Muscle layer of colon (tissue), 2 donors: ENCODE results near the gene MBNL1.

Experiments
- H3K27ac ChIP-seq: one replicate; pipeline ENCODE4 v1.7.0; 2013; ENCODE audit warnings: low read depth, mild to moderate bottlenecking, low read length, moderate library complexity
- H3K27me3 ChIP-seq, 2 donors: one replicate each; pipeline ENCODE4 v1.7.0; 2013; ENCODE audit warnings: low read length in 2 of 2, mild to moderate bottlenecking in 2 of 2; ENCODE audit not compliant: insufficient read depth in 2 of 2, control insufficient read depth in 1 of 2
- H3K36me3 ChIP-seq: one replicate; pipeline ENCODE4 v1.7.0; 2013; ENCODE audit warnings: mild to moderate bottlenecking, low read length; ENCODE audit not compliant: insufficient read depth
- H3K4me1 ChIP-seq: one replicate; pipeline ENCODE4 v1.7.0; 2013; ENCODE audit warnings: mild to moderate bottlenecking, low read length; ENCODE audit not compliant: insufficient read depth
- H3K4me3 ChIP-seq, 2 donors: one replicate each; pipeline ENCODE4 v1.7.0; 2013; ENCODE audit warnings: low read length in 2 of 2, low read depth in 1 of 2, mild to moderate bottlenecking in 1 of 2, moderate library complexity in 1 of 2
- H3K9ac ChIP-seq: one replicate; pipeline ENCODE4 v1.7.0; 2013; ENCODE audit warnings: low read length
- H3K9me3 ChIP-seq: one replicate; pipeline ENCODE4 v1.7.0; 2013; ENCODE audit warnings: mild to moderate bottlenecking, low read length
- donor health status: abdominal sarcoma.
- donor health status: Adenocarcinoma of cecum.

MBNL1 gene

DNA sequence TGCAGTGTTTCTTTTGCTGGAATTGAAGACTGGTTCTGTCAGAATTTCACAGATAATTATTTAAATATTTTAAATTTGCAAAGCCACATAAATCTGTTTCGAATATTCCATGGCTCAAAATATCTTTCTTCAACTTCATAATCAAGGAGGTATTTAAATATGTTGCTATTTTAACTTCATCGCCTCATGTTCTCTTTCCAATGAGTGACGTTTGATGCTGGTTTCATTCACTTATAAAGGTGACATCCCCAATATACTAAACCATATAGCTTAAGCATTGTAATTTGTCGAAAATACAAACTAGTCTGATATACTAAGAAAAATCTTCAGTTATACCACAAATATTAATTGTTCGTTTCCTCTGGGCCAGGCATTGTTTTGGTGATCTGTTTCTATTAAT, 22.5 kb downstream of the MBNL1 start:
- peaks cover 63% of the 10 kb centered on the region for H3K4me1 ChIP-seq
- no peak overlapping the region for H3K27ac ChIP-seq
- H3K4me3 ChIP-seq: no peak overlapping the region
- H3K9me3 ChIP-seq: no peaks in the 10 kb centered on the region
- H3K27me3 ChIP-seq: no peaks in the 10 kb centered on the region
- H3K9ac ChIP-seq: no peak overlapping the region
- no peaks in the 10 kb centered on the region for H3K36me3 ChIP-seq

DNA sequence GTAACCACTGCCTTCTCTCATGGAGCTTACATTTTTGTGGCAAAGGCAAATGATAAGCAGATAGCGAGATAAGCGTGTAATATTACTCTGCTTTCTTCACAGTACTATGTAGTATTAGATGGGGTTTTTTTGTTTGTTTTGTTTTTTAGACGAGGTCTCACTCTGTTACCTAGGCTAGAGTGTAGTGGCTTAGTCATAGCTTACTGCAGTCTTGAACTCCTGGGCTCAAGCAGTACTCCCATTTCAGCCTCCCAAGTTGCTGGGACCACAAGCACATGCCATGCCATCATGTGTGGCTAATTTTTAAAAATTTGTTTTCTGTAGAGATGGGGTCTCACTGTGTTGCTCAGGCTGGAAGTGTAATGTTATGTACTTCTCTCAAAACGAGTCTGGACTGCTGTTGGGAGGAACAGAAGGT, 22.9 kb downstream of the MBNL1 start:
- H3K4me1 ChIP-seq: peaks cover 67% of the 10 kb centered on the region
- H3K27ac ChIP-seq: no peak overlapping the region

GRCh38 chr3:152292366-152292765, 23.6 kb downstream of the MBNL1 start:
- Histone ChIP-seq H3K36me3 (no peaks in the 10 kb centered on the region), H3K9ac (no peak overlapping the region), H3K4me3 (no peak overlapping the region), H3K27ac (no peak overlapping the region), H3K27me3 (no peaks in the 10 kb centered on the region), H3K9me3 (no peaks in the 10 kb centered on the region), H3K4me1 (peaks cover 69% of the 10 kb centered on the region)

More for the DNA sequence above, 22.9 kb downstream of the MBNL1 start:
- H3K27me3 ChIP-seq: no peaks in the 10 kb centered on the region
- H3K9me3 ChIP-seq: no peaks in the 10 kb centered on the region
- no peak overlapping the region for H3K4me3 ChIP-seq
- H3K36me3 ChIP-seq: no peaks in the 10 kb centered on the region
- H3K9ac ChIP-seq: no peak overlapping the region

DNA sequence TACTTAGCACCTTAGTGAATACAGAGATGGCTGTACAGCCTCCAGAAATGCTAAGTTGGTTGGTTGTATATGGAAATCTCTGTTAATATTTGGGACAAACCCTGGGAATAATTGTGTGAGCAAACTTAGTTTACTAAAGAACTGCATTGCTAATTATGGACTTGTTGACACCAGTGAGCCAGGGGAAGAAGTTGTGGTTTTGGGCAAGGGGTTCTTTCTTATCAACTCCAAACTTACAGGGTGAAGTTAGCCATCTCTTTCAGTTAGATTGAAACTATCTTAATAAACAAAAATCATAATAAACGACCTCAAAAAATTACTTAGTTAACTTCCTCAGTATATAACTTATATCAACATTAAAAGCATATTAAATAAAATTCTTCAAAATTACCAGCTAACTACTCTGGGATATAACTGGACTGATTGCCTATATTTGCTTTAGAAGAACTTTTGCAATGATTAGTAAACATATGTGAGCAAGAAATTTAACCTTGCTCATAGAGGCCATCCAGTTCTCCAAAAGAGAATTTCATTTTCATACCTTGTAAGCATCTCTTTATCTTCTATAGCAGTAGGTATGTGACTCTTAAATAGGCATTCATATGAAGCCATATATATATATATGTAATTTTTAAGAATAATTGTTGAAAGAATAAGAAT, 24.7 kb downstream of the MBNL1 start:
- no peak overlapping the region for H3K9ac ChIP-seq
- H3K4me1 ChIP-seq: peaks cover 68% of the 10 kb centered on the region
- no peaks in the 10 kb centered on the region for H3K36me3 ChIP-seq
- no peaks in the 10 kb centered on the region for H3K27me3 ChIP-seq
- no peak overlapping the region for H3K4me3 ChIP-seq
- no peaks in the 10 kb centered on the region for H3K9me3 ChIP-seq
- no peak overlapping the region for H3K27ac ChIP-seq

DNA sequence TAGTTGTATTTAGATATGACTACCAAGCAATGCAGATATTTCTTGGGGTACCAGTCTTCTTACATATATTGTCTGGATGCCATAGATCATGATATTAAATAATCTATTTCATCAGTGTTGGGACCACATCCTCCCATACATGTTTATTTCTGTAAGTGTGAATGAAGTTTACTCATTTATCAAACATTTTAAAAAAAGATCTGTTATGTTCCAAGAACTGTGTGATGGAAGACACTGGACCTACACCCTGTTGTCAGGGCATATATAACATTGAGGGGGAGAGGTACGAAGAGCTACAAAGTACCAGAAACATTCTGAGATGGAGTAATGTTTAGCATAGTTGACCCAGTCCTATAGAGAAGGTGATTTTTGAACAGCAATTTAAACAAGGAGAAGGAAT, 26.6 kb downstream of the MBNL1 start:
- H3K4me1 ChIP-seq: peaks cover 79% of the 10 kb centered on the region
- H3K27me3 ChIP-seq: no peaks in the 10 kb centered on the region
- no peaks in the 10 kb centered on the region for H3K36me3 ChIP-seq
- no peak overlapping the region for H3K4me3 ChIP-seq
- H3K9ac ChIP-seq: no peak overlapping the region
- no peaks in the 10 kb centered on the region for H3K9me3 ChIP-seq
- no peak overlapping the region for H3K27ac ChIP-seq

GRCh38 chr3:152295806-152296205, 27.1 kb downstream of the MBNL1 start:
- peaks cover 77% of the 10 kb centered on the region for H3K4me1 ChIP-seq
- no peaks in the 10 kb centered on the region for H3K9me3 ChIP-seq
- peak overlapping the region; percentile 2 for H3K27ac ChIP-seq
- no peaks in the 10 kb centered on the region for H3K36me3 ChIP-seq
- no peaks in the 10 kb centered on the region for H3K27me3 ChIP-seq
- H3K4me3 ChIP-seq: no peak overlapping the region
- H3K9ac ChIP-seq: no peak overlapping the region

DNA sequence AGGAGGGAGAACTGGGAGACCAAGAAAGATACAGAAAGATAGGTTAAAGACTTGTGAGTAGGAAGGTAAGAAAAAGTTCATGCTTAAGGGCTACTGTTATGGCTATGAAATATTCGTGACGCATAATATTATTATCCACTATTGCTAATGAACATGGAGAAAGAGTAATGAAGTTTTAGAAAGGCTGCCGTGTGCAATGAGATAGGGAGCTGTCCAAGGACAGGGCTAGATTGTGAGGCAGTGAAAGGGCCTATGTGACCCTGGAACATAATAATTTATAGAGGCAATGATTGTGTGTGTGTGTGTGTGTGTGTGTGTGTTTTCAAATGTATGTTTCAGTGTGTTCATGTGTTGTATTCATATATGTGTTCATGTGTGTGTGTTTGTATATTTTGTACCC, 27.7 kb downstream of the MBNL1 start:
- no peaks in the 10 kb centered on the region for H3K36me3 ChIP-seq
- peaks cover 73% of the 10 kb centered on the region for H3K4me1 ChIP-seq
- no peaks in the 10 kb centered on the region for H3K9me3 ChIP-seq
- H3K27me3 ChIP-seq: no peaks in the 10 kb centered on the region
- H3K9ac ChIP-seq: no peak overlapping the region
- H3K4me3 ChIP-seq: no peak overlapping the region
- peak overlapping the region; percentile 2 for H3K27ac ChIP-seq

GRCh38 chr3:152296971-152297370, 28.2 kb downstream of the MBNL1 start:
- H3K27me3 ChIP-seq: no peaks in the 10 kb centered on the region
- H3K4me1 ChIP-seq: peaks cover 72% of the 10 kb centered on the region
- no peaks in the 10 kb centered on the region for H3K9me3 ChIP-seq
- H3K36me3 ChIP-seq: no peaks in the 10 kb centered on the region
- H3K9ac ChIP-seq: no peak overlapping the region
- no peak overlapping the region for H3K27ac ChIP-seq
- H3K4me3 ChIP-seq: no peak overlapping the region

DNA sequence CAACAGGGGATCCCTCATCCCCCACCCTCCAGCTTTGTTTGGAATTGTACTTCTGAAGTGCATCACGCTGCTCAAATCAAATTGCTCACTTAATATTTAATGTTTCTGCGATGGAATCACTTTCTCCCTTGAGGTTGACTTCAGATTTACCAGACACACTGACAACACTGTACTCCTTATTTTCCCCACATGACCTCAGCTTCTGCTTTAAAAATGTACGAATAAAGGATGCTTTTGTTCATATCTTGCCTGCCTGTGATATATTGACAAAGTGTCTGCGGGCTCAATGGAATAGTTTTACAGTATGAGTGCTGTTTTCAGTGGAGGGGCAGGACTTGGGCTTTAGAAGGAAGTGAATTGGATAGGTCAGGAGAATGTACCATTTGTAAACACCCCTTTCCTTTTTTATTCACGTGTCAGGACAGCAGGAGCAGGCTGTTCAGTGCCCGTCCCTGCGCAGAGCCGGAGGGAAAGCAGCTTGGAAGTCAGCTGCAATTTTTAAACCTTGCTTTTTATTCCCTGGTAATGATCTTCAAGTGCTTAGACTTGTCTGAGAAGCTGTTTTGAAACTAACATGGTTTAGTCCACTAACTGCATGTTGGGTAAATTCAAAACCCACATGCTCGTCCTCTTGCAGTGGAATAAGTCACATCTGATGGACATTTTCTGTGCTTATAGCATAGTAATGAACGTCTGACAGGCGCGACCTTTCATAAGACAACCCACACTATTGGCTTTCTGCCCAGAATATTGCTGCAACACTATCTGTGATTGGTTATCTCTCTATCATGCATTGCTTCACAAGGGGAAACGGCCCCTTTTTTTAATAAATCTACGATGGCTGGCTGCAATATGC, 29.9 kb downstream of the MBNL1 start:
- H3K4me3 ChIP-seq: peak overlapping the region; percentile 12 to 37
- peaks cover 69% of the 10 kb centered on the region for H3K4me1 ChIP-seq

DNA sequence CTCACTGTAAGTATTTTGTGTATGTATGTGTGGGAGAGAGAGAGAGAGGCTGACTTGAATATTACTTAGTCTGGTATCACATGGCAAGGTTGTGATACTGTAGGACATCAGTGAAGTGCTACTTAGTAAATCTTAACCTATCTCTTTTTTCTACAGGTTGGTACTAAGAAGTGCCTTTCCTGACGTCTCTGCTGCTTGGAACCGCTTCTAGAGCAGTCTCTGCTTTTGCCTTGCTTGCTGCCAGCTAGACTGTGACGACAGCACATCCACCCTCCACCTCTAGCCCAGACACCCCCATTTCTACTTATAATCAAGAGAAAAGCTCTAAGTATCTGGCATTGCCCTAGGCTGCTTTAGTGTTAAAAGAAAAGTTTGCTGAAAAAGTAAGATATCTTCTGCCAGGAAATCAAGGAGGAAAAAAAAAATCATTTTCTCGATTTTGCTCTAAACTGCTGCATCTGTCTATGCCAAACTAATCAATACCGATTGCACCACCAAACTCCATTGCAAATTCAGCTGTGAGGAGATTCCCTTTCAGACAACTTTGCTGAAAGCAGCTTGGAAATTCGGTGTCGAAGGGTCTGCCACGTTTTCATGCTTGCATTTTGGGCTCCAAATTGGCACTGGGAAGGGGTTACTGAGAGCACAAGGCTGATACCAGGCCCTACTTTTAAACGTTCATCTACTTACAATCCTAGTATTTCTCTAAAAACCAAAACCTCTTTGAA, 30.7 kb downstream of the MBNL1 start:
- peaks cover 76% of the 10 kb centered on the region for H3K4me1 ChIP-seq
- peak overlapping the region; percentile 45 for H3K9ac ChIP-seq
- no peaks in the 10 kb centered on the region for H3K27me3 ChIP-seq
- peak overlapping the region; percentile 88 for H3K27ac ChIP-seq
- peak overlapping the region; percentile 12 to 37 for H3K4me3 ChIP-seq
- no peaks in the 10 kb centered on the region for H3K9me3 ChIP-seq
- H3K36me3 ChIP-seq: no peaks in the 10 kb centered on the region

More for the DNA sequence above, 29.9 kb downstream of the MBNL1 start:
- H3K36me3 ChIP-seq: no peaks in the 10 kb centered on the region
- H3K9ac ChIP-seq: peak overlapping the region; percentile 45
- no peaks in the 10 kb centered on the region for H3K27me3 ChIP-seq
- H3K27ac ChIP-seq: peak overlapping the region; percentile 88
- no peaks in the 10 kb centered on the region for H3K9me3 ChIP-seq

- Histone ChIP-seq H3K27ac (peak overlapping the region; percentile 88), H3K4me3 (peak overlapping the region in 1 of 2 donors; percentile 37), H3K4me1 (peaks cover 76% of the 10 kb centered on the region)
These were observed 31.5 kb downstream of the MBNL1 start for GRCh38 chr3:152300029-152300731.

More at GRCh38 chr3:152300029-152300731, 31.5 kb downstream of the MBNL1 start:
- Histone ChIP-seq H3K27me3 (no peaks in the 10 kb centered on the region), H3K36me3 (no peaks in the 10 kb centered on the region), H3K9me3 (no peaks in the 10 kb centered on the region), H3K9ac (peak overlapping the region; percentile 45)
